Stimulated activated CD4-positive, alpha-beta T cell treated with anti-CD3 and anti-CD28 coated beads, TNF-alpha, amount 100 ng/mL, for 24 hours (primary cell): ENCODE results near the gene DHRS7B.

Experiments
- DNase-seq, 3 experiments: peaks; one replicate each; pipeline ENCODE4 v3.0.0-alpha.2; 2020; ENCODE audit warnings: low read depth in 3 of 3

The DHRS7B gene

DNA sequence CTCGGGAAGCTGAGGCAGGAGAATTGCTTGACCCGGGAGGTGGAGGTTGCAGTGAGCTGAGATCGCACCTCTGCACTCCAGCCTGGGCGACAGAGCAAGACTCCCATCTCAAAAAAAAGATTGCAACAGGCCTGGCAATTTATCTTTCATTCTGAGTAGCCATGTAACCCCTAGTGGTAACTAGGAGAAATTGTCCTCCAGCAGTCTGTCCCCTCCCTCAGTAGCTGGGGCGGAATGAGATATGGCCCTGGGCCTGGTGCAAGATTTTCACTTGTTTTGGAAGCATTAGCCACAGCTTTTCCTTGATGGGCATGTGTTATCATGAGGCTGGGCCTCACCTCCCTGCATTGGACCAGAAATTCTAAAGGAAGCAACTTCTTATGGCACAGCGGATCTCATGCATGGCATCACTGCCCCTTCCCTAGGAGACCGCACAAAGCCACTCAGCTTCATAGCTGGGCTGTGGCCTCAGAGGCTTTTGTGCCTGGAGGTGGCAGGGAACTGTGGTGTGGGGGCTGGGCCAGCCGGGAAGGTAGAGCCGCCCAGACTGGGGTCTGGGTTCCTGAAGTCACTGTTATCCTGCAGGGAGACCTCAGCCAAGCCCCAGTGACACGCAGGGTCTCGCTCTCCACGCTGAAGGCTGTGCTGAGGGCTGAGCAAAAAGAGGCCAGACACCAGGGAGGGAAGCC, 113.1 kb downstream of the DHRS7B start:
- no peak for DNase-seq

GRCh38 chr17:21240369-21241055, 113.7 kb downstream of the DHRS7B start:
- no peak for DNase-seq
